K562 (cell line): Measurements from ENCODE around the gene RBM20. TPM values are rescaled to one million over a fixed set of nuclear protein-coding genes. Genes with fewer than 3 reads are reported as not detected.
A peak's percentile ranks its signal among the peaks of the same experiment; 100 is the strongest.

Experiments used
- ATAC-seq: fragments of 200-7000 bp; cut with Tn5 transposase; 3 replicates; pipeline ENCODE4 v1.9.1; 2020; ENCODE audit warnings: moderate library complexity
- BruUV-seq: library from RNA; stranded (reverse); fragments of 400-500 nt; replicated peaks from 2 replicates; lab custom pipeline; 2021; lab: Mats Ljungman, UMichigan
- CTCF ChIA-PET: fragments of 300-600 bp; formaldehyde crosslinking; extraction: SDS; loops from one replicate; lab custom pipeline; 2021; ENCODE audit warnings: low intra/inter-chr PET ratio; lab: Yijun Ruan, JAX
- POLR2A ChIA-PET: fragments of 300-600, 350-650 bp; sonication (Branson Sonifier 250); formaldehyde crosslinking; extraction: SDS; loops from one replicate; lab custom pipeline; 2021; ENCODE audit warnings: antibody characterized with exemption, inconsistent platforms; lab: Yijun Ruan, JAX
- DNase-seq, 4 experiments: peaks; one replicate each; pipeline versions ENCODE4 v3.0.0 to v3.0.0-alpha.2; 2011 to 2018; ENCODE audit warnings: low spot score in 3 of 4, mixed read lengths in 3 of 4; ENCODE audit errors: extremely low read depth in 1 of 4
- FAIRE-seq: peaks from 2 replicates; lab custom pipeline; 2011; peaks lifted over from hg19 to GRCh38; lab: Jason Lieb, UNC
- H2AFZ ChIP-seq: 2 replicates; pipeline ENCODE4 v1.6.0; 2011; ENCODE audit warnings: low read depth, low read length, control low read depth, inconsistent platforms
- H3K27ac ChIP-seq: fragments of 200-600 bp; 3 replicates; pipeline ENCODE4 v1.8.0; 2011; ENCODE audit warnings: low read depth, mild to moderate bottlenecking, control low read depth, inconsistent platforms, low read length, moderate library complexity, mixed read lengths; ENCODE audit errors: extremely low read depth
- H3K27me3 ChIP-seq, 2 experiments: fragments of 300-600 bp in 1 of 2; 2 replicates in 1 of 2; 3 replicates in 1 of 2; pipeline versions ENCODE4 v1.6.0 to v1.8.0; 2011; ENCODE audit warnings: inconsistent platforms in 2 of 2, low read length in 2 of 2, mild to moderate bottlenecking in 1 of 2, mixed read lengths in 1 of 2, moderate library complexity in 1 of 2; ENCODE audit not compliant: control insufficient read depth in 2 of 2, insufficient read depth in 2 of 2
- H3K36me3 ChIP-seq: fragments of 300-600 bp; 3 replicates; pipeline ENCODE4 v1.8.0; 2011; ENCODE audit warnings: mild to moderate bottlenecking, low read length, inconsistent platforms; ENCODE audit not compliant: control insufficient read depth, insufficient read depth
- H3K4me1 ChIP-seq, 2 experiments: fragments of 200-600 bp in 1 of 2; replicated peaks in 1 of 2; 2 replicates in 1 of 2; 3 replicates in 1 of 2; pipeline versions ENCODE4 v1.5.1 to v1.8.0; 2011; ENCODE audit warnings: inconsistent platforms in 2 of 2, low read length in 2 of 2, mild to moderate bottlenecking in 1 of 2, mixed read lengths in 1 of 2, moderate library complexity in 1 of 2; ENCODE audit not compliant: control insufficient read depth in 2 of 2, insufficient read depth in 2 of 2
- H3K4me2 ChIP-seq: 2 replicates; pipeline ENCODE4 v1.6.1; 2011; ENCODE audit warnings: low read length, control low read depth, inconsistent platforms, mixed read lengths; ENCODE audit not compliant: insufficient read depth
- H3K4me3 ChIP-seq: fragments of 200-600 bp; sonication (generic), shearing (Covaris generic); 2 replicates; pipeline ENCODE4 v1.5.1; 2016; ENCODE audit warnings: control low read depth, inconsistent platforms
- H3K79me2 ChIP-seq: fragments of 200-600 bp; 3 replicates; pipeline ENCODE4 v1.8.0; 2011; ENCODE audit warnings: low read length, inconsistent platforms; ENCODE audit not compliant: control insufficient read depth, insufficient read depth
- H3K9ac ChIP-seq, 2 experiments: 2 replicates each; pipeline versions ENCODE4 v1.6.0 to v1.6.1; 2011; ENCODE audit warnings: low read depth in 2 of 2, low read length in 2 of 2, control low read depth in 1 of 2, inconsistent platforms in 1 of 2, mild to moderate bottlenecking in 1 of 2, mixed read lengths in 1 of 2; ENCODE audit not compliant: insufficient read depth in 1 of 2
- H3K9me1 ChIP-seq: one replicate; pipeline ENCODE4 v1.6.0; 2011; ENCODE audit warnings: inconsistent platforms, mild to moderate bottlenecking, low read length, moderate library complexity; ENCODE audit not compliant: control insufficient read depth, insufficient read depth
- H3K9me3 ChIP-seq: replicated peaks from 2 replicates; pipeline ENCODE4 v1.5.1; 2011; ENCODE audit warnings: low read depth, low read length, inconsistent platforms; ENCODE audit not compliant: control insufficient read depth, insufficient read depth
- H4K20me1 ChIP-seq: replicated peaks from 2 replicates; pipeline ENCODE4 v1.6.1; 2011; ENCODE audit warnings: low read length, inconsistent platforms, mixed read lengths; ENCODE audit not compliant: control insufficient read depth, insufficient read depth
- C11orf30 ChIP-seq: fragments of 450-650 bp; IDR thresholded peaks from 2 replicates; pipeline ENCODE4 v1.6.1; 2016; ENCODE audit warnings: low read depth, mild to moderate bottlenecking
- FOXJ3 ChIP-seq: sonication (generic); formaldehyde crosslinking; IDR thresholded peaks from 2 replicates; pipeline ENCODE4 v1.4.0; 2020; ENCODE audit warnings: mild to moderate bottlenecking, missing genetic modification reagents
- MTF1 ChIP-seq: fragments of 250-450 bp; sonication (Bioruptor Pico); IDR thresholded peaks from 2 replicates; pipeline ENCODE4 v1.9.0; 2021; ENCODE audit warnings: moderate library complexity, mild to moderate bottlenecking, inconsistent platforms, borderline replicate concordance
- NCOA2 ChIP-seq, 2 experiments: fragments of 450-650 bp; IDR thresholded peaks; 2 replicates each; pipeline ENCODE4 v1.6.1; 2018; ENCODE audit warnings: mild to moderate bottlenecking in 2 of 2, moderate library complexity in 1 of 2; ENCODE audit not compliant: partially characterized antibody in 2 of 2
- TAF9B ChIP-seq: fragments of 450-650 bp; IDR thresholded peaks from 2 replicates; pipeline ENCODE4 v1.6.1; 2018; ENCODE audit warnings: mild to moderate bottlenecking; ENCODE audit not compliant: partially characterized antibody
- WGBS: fragments of 100-300 bp; shearing (Covaris generic); methylation state at CpG from one replicate; pipeline ENCODE4 v1.1.6; 2016; ENCODE audit warnings: low coverage, mixed read lengths; ENCODE audit not compliant: insufficient coverage; ENCODE audit errors: missing lambda C conversion rate; 5-methylcytosine and 5-hydroxymethylcytosine counted together
- in situ Hi-C: fragments of 300-500 bp; cut with MboI; formaldehyde crosslinking; loops from 4 replicates; pipeline ENCODE4 v1.15.0; 2018; ENCODE audit warnings: inconsistent platforms, mixed read lengths
- intact Hi-C: fragments of 100-400 bp; cut with micrococcal nuclease; formaldehyde crosslinking; loops from 2 replicates; pipeline ENCODE4 v1.14.2; 2022
- polyA plus RNA-seq, 8 experiments: library from polyadenylated mRNA; depleted of rRNA in 4 of 8; stranded (reverse) in 5 of 8; unstranded in 3 of 8; fragments of >200 nt; fragmentation: Nextera tagmentation in 2 of 8; fragmentation: Illumina TruSeq in 1 of 8; extraction: Ambion mirVana in 2 of 8; extraction: Trizol in 1 of 8; gene quantifications; 2 replicates each; pipeline versions ENCODE4 v1.2.1 to v1.2.3, GENCODE V29; 2011 to 2014; ENCODE audit warnings: inconsistent platforms in 1 of 8, missing spikeins in 1 of 8
- total RNA-seq, 7 experiments: library from RNA; depleted of rRNA in 6 of 7; stranded (reverse); fragments of >200 nt in 6 of 7; fragmentation: Illumina TruSeq in 2 of 7; extraction: Trizol in 2 of 7; gene quantifications; 2 replicates each; pipeline versions ENCODE4 v1.2.1 to v1.2.3, GENCODE V29; 2011 to 2021; ENCODE audit warnings: low replicate concordance in 1 of 7
- TF ChIP-seq, protein P1 (sequence below): fragments of 450-650 bp; IDR thresholded peaks from 2 replicates; pipeline ENCODE4 v1.6.1; 2016; ENCODE audit warnings: mild to moderate bottlenecking, moderate library complexity

The RBM20 gene
- total and polyA plus RNA-seq, 9 of the 15 experiments (the other 6 are each of a cell fraction or from before 2014, with no cell fraction given), result 0.63 to 5.7 (median 3.2) TPM

DNA sequence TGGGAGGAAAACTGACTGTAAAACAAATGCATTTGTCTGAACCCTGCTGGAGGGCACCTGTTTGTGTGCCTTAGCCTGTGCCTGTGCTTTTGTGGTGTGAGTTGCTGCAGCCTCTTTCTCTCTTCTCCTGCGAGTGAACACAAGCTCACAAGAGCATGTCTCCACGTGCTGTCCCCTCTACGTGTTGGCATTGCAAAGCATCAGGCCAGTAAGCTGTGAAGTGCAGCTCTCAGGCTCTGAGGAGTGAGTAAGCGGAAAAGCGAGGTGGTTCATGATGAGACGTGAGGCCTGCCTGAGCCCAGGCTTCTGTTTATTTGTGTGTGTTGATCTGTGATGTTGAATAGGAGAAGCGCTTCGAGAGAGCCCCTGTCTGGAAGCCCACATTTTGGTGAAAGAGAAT lies 142.0 kb downstream of the RBM20 start:
- H3K9me3 ChIP-seq, result no peaks in the 10 kb centered on the region
- ChIA-PET POLR2A (interaction anchor here (0.6 to 0.7 kb wide), 2 partner anchors 9 to 21 kb away, joined by 3 to 4 read pairs; no protein-coding TSS in a partner anchor), CTCF (no interaction called here)
- H3K27me3 ChIP-seq, result no peaks in the 10 kb centered on the region
- H3K4me3 ChIP-seq, result no peak overlapping the region
- DNase-seq (no peak), FAIRE-seq (no peak), ATAC-seq (no peak)
- WGBS, result 43% methylated on average over 6 of the region's 8 CpGs
- in situ Hi-C loops, result no loop called here
- H3K4me1 ChIP-seq, result peaks cover 9 to 10% of the 10 kb centered on the region in 2 experiments; a peak in 4 of 5 replicates
- no peak overlapping the region; the same call in 2 of the 3 replicates for H3K27ac ChIP-seq
- H4K20me1 ChIP-seq, result no peaks in the 10 kb centered on the region
- no TSS peak for BruUV-seq
- peak overlapping the region in 1 of 2 experiments; percentile 55; a peak in 1 of 4 replicates for H3K9ac ChIP-seq
- peaks cover 28% of the 10 kb centered on the region; the same call in 2 of the 3 replicates for H3K36me3 ChIP-seq
- intact Hi-C loops, result no loop called here
- no peak overlapping the region for H3K4me2 ChIP-seq
- H2AFZ ChIP-seq, result no peak overlapping the region
- H3K9me1 ChIP-seq, result no peaks in the 10 kb centered on the region
- H3K79me2 ChIP-seq, result no peaks in the 10 kb centered on the region
- no peak for TF ChIP-seq FOXJ3 (CRISPR knock-in tag)
- TF ChIP-seq, protein P1, sequence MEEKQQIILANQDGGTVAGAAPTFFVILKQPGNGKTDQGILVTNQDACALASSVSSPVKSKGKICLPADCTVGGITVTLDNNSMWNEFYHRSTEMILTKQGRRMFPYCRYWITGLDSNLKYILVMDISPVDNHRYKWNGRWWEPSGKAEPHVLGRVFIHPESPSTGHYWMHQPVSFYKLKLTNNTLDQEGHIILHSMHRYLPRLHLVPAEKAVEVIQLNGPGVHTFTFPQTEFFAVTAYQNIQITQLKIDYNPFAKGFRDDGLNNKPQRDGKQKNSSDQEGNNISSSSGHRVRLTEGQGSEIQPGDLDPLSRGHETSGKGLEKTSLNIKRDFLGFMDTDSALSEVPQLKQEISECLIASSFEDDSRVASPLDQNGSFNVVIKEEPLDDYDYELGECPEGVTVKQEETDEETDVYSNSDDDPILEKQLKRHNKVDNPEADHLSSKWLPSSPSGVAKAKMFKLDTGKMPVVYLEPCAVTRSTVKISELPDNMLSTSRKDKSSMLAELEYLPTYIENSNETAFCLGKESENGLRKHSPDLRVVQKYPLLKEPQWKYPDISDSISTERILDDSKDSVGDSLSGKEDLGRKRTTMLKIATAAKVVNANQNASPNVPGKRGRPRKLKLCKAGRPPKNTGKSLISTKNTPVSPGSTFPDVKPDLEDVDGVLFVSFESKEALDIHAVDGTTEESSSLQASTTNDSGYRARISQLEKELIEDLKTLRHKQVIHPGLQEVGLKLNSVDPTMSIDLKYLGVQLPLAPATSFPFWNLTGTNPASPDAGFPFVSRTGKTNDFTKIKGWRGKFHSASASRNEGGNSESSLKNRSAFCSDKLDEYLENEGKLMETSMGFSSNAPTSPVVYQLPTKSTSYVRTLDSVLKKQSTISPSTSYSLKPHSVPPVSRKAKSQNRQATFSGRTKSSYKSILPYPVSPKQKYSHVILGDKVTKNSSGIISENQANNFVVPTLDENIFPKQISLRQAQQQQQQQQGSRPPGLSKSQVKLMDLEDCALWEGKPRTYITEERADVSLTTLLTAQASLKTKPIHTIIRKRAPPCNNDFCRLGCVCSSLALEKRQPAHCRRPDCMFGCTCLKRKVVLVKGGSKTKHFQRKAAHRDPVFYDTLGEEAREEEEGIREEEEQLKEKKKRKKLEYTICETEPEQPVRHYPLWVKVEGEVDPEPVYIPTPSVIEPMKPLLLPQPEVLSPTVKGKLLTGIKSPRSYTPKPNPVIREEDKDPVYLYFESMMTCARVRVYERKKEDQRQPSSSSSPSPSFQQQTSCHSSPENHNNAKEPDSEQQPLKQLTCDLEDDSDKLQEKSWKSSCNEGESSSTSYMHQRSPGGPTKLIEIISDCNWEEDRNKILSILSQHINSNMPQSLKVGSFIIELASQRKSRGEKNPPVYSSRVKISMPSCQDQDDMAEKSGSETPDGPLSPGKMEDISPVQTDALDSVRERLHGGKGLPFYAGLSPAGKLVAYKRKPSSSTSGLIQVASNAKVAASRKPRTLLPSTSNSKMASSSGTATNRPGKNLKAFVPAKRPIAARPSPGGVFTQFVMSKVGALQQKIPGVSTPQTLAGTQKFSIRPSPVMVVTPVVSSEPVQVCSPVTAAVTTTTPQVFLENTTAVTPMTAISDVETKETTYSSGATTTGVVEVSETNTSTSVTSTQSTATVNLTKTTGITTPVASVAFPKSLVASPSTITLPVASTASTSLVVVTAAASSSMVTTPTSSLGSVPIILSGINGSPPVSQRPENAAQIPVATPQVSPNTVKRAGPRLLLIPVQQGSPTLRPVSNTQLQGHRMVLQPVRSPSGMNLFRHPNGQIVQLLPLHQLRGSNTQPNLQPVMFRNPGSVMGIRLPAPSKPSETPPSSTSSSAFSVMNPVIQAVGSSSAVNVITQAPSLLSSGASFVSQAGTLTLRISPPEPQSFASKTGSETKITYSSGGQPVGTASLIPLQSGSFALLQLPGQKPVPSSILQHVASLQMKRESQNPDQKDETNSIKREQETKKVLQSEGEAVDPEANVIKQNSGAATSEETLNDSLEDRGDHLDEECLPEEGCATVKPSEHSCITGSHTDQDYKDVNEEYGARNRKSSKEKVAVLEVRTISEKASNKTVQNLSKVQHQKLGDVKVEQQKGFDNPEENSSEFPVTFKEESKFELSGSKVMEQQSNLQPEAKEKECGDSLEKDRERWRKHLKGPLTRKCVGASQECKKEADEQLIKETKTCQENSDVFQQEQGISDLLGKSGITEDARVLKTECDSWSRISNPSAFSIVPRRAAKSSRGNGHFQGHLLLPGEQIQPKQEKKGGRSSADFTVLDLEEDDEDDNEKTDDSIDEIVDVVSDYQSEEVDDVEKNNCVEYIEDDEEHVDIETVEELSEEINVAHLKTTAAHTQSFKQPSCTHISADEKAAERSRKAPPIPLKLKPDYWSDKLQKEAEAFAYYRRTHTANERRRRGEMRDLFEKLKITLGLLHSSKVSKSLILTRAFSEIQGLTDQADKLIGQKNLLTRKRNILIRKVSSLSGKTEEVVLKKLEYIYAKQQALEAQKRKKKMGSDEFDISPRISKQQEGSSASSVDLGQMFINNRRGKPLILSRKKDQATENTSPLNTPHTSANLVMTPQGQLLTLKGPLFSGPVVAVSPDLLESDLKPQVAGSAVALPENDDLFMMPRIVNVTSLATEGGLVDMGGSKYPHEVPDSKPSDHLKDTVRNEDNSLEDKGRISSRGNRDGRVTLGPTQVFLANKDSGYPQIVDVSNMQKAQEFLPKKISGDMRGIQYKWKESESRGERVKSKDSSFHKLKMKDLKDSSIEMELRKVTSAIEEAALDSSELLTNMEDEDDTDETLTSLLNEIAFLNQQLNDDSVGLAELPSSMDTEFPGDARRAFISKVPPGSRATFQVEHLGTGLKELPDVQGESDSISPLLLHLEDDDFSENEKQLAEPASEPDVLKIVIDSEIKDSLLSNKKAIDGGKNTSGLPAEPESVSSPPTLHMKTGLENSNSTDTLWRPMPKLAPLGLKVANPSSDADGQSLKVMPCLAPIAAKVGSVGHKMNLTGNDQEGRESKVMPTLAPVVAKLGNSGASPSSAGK, result peak; percentile 33; the same call in 1 of the 2 replicates
- TF ChIP-seq C11orf30, result peak; percentile 38; the same call in 1 of the 2 replicates
- TF ChIP-seq TAF9B, result no peak
- TF ChIP-seq NCOA2 (IDR thresholded peaks at IDR 0.05; ENCODE audit: partially characterized antibody in 2 of 2), result no peak
- TF ChIP-seq MTF1 (CRISPR knock-in tag), result no peak
